ENCODE results near the gene ANTXR1.
"Not testable (repeated sequence)": the region's sequence is repeated elsewhere in the genome, so short reads cannot be mapped to it uniquely, and the experiment has no call there.

The ANTXR1 gene

DNA sequence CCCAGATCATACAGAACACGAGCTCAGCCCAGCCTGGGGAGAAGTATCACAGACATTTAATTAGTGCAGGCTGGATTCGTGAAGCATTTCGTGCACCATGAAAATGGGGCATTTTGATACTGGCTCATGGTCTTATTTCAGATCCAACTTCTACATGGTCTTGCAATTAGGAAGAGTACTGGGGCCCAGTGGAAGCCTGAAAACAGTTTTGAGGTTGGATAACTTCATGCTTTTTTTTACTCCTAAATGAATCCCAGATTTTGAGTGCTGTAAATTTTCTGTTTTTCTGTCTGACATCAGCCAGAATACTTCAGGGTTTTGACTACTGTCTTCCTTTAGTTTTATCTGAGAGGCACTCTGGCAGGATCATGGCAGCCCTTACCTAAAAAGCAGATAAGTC is 213.9 kb downstream of the ANTXR1 start:
- Histone ChIP-seq H3K9ac (ENCODE audit: low read depth, low read length, poor library complexity, severe bottlenecking) (no peak overlapping the region), H3K79me2 (ENCODE audit: insufficient read depth, low read length) (no peaks in the 10 kb centered on the region), H3K36me3 (ENCODE audit: insufficient read depth, low read length) (no peaks in the 10 kb centered on the region), H3K4me3 (ENCODE audit: low read length, poor library complexity, severe bottlenecking) (no peak overlapping the region), H3K9me3 (ENCODE audit: insufficient read depth, low read depth, low read length) (no peaks in the 10 kb centered on the region), H4K20me1 (ENCODE audit: insufficient read depth, low read length, poor library complexity, severe bottlenecking) (no peaks in the 10 kb centered on the region), H2AFZ (ENCODE audit: low read length) (no peak overlapping the region), H3K4me1 (ENCODE audit: insufficient read depth, low read length, poor library complexity, severe bottlenecking) (no peaks in the 10 kb centered on the region), H3F3A (ENCODE audit: low read depth) (no peaks in the 10 kb centered on the region), H3K9me2 (replicated peaks; ENCODE audit: low read depth, low read length) (no peaks in the 10 kb centered on the region), H3K4me2 (ENCODE audit: low read depth, low read length, poor library complexity, severe bottlenecking) (no peak overlapping the region), H3K27me3 (ENCODE audit: insufficient read depth, low read length, poor library complexity, severe bottlenecking) (no peaks in the 10 kb centered on the region)
- no peak for TF ChIP-seq EZH2phosphoT487 (IDR thresholded peaks at IDR 0.05; ENCODE audit: borderline replicate concordance)
- TF ChIP-seq, protein P1, sequence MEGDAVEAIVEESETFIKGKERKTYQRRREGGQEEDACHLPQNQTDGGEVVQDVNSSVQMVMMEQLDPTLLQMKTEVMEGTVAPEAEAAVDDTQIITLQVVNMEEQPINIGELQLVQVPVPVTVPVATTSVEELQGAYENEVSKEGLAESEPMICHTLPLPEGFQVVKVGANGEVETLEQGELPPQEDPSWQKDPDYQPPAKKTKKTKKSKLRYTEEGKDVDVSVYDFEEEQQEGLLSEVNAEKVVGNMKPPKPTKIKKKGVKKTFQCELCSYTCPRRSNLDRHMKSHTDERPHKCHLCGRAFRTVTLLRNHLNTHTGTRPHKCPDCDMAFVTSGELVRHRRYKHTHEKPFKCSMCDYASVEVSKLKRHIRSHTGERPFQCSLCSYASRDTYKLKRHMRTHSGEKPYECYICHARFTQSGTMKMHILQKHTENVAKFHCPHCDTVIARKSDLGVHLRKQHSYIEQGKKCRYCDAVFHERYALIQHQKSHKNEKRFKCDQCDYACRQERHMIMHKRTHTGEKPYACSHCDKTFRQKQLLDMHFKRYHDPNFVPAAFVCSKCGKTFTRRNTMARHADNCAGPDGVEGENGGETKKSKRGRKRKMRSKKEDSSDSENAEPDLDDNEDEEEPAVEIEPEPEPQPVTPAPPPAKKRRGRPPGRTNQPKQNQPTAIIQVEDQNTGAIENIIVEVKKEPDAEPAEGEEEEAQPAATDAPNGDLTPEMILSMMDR (conservative IDR thresholded peaks at IDR 0.05; ENCODE audit: low read length): no peak

DNA sequence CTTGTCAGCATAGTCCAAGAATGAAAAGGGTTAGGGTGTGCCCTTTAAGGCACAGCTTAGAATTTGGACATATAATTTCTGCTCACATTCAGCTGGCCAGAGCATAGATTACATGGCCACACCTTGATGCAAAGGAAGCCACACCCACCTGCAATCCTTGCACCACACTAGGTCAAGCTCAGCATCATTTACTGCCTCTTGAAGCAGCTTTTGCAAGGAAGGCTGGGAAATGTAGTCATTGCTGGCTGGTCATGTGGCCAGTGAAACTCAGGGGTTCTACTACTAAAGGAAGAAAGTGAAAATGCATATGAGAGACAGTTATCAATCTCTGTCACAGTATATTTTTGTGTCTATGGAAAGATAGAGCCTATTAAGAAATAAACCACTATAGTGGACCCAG is 214.7 kb downstream of the ANTXR1 start:
- Histone ChIP-seq H3K9me3 (ENCODE audit: insufficient read depth, low read depth, low read length) (no peaks in the 10 kb centered on the region), H3F3A (ENCODE audit: low read depth) (no peaks in the 10 kb centered on the region), H3K4me1 (ENCODE audit: insufficient read depth, low read length, poor library complexity, severe bottlenecking) (no peaks in the 10 kb centered on the region), H3K79me2 (ENCODE audit: insufficient read depth, low read length) (no peaks in the 10 kb centered on the region), H3K9ac (ENCODE audit: low read depth, low read length, poor library complexity, severe bottlenecking) (no peak overlapping the region), H3K4me3 (ENCODE audit: low read length, poor library complexity, severe bottlenecking) (no peak overlapping the region), H2AFZ (ENCODE audit: low read length) (no peak overlapping the region), H3K4me2 (ENCODE audit: low read depth, low read length, poor library complexity, severe bottlenecking) (no peak overlapping the region), H3K9me2 (replicated peaks; ENCODE audit: low read depth, low read length) (no peaks in the 10 kb centered on the region), H4K20me1 (ENCODE audit: insufficient read depth, low read length, poor library complexity, severe bottlenecking) (no peaks in the 10 kb centered on the region), H3K27me3 (ENCODE audit: insufficient read depth, low read length, poor library complexity, severe bottlenecking) (no peaks in the 10 kb centered on the region), H3K36me3 (ENCODE audit: insufficient read depth, low read length) (no peaks in the 10 kb centered on the region)
- TF ChIP-seq, protein P1 (conservative IDR thresholded peaks at IDR 0.05; ENCODE audit: low read length): no peak
- no peak for TF ChIP-seq EZH2phosphoT487 (IDR thresholded peaks at IDR 0.05; ENCODE audit: borderline replicate concordance)

DNA sequence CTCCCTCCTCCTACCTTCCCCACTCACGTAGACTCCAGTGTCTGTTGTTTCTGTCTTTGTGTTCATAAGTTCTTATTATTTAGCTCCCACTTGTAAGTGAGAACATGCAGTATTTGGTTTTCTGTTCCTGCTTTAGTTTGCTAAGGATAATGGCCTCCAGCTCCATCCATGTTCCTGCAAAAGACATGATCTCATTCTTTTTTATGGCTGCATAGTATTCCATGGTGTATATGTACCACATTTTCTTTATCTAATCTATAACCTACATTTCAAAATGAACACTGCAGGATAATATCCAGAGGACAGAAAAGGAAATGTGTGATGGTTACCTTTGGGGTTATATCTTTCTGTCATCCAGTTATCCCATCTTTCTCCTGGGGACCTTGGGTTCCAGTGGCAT is 218.0 kb downstream of the ANTXR1 start:
- H2AFZ ChIP-seq (ENCODE audit: low read length); H3K9ac ChIP-seq (ENCODE audit: low read depth, low read length, poor library complexity, severe bottlenecking); H3K36me3 ChIP-seq (ENCODE audit: insufficient read depth, low read length); H3K4me3 ChIP-seq (ENCODE audit: low read length, poor library complexity, severe bottlenecking); H3K4me1 ChIP-seq (ENCODE audit: insufficient read depth, low read length, poor library complexity, severe bottlenecking); H3K9me2 ChIP-seq (replicated peaks; ENCODE audit: low read depth, low read length); H3K9me3 ChIP-seq (ENCODE audit: insufficient read depth, low read depth, low read length); H3K27me3 ChIP-seq (ENCODE audit: insufficient read depth, low read length, poor library complexity, severe bottlenecking); H3K79me2 ChIP-seq (ENCODE audit: insufficient read depth, low read length); H4K20me1 ChIP-seq (ENCODE audit: insufficient read depth, low read length, poor library complexity, severe bottlenecking); H3K4me2 ChIP-seq (ENCODE audit: low read depth, low read length, poor library complexity, severe bottlenecking); H3F3A ChIP-seq (ENCODE audit: low read depth): not testable (repeated sequence)

DNA sequence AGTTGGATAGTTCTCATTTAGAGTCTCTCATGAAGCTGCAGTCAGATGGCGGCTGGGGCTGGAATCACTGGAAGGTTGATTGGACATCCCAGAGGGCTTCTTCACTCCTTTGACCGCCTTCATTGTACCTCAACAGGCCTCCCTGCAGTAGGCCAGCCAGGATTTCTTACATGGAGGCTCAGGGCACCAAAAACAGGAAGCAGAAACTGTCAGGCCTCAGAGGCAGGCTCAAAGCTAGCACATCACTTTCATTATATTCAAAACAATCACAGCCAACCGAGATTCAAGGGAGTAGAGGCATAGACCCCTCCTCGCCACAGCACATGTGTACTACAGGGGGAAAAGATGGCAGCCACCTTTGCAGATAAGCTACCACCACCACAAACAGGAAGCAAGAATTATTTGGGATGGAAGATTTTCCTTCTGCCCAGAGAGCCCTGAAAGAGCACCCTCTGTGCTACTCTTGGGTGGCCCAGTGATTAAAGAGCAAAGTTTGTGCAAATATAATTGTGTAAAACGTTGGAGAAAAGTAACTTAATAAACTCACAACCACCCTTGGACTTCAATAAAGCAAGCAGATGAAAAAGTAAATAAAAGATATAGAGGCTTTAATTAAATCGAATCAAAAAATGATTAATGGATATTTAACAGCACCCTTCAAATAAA is 218.8 kb downstream of the ANTXR1 start:
- Histone ChIP-seq H4K20me1 (ENCODE audit: insufficient read depth, low read length, poor library complexity, severe bottlenecking) (no peaks in the 10 kb centered on the region), H3K4me1 (ENCODE audit: insufficient read depth, low read length, poor library complexity, severe bottlenecking) (no peaks in the 10 kb centered on the region), H3K9me3 (ENCODE audit: insufficient read depth, low read depth, low read length) (no peaks in the 10 kb centered on the region), H3K27me3 (ENCODE audit: insufficient read depth, low read length, poor library complexity, severe bottlenecking) (no peaks in the 10 kb centered on the region), H2AFZ (ENCODE audit: low read length) (no peak overlapping the region), H3K4me2 (ENCODE audit: low read depth, low read length, poor library complexity, severe bottlenecking) (no peak overlapping the region), H3K4me3 (ENCODE audit: low read length, poor library complexity, severe bottlenecking) (no peak overlapping the region), H3F3A (ENCODE audit: low read depth) (no peaks in the 10 kb centered on the region), H3K9me2 (replicated peaks; ENCODE audit: low read depth, low read length) (no peaks in the 10 kb centered on the region), H3K9ac (ENCODE audit: low read depth, low read length, poor library complexity, severe bottlenecking) (no peak overlapping the region), H3K36me3 (ENCODE audit: insufficient read depth, low read length) (no peaks in the 10 kb centered on the region), H3K79me2 (ENCODE audit: insufficient read depth, low read length) (no peaks in the 10 kb centered on the region)
- TF ChIP-seq, protein P1 (conservative IDR thresholded peaks at IDR 0.05; ENCODE audit: low read length): no peak
- TF ChIP-seq EZH2phosphoT487 (IDR thresholded peaks at IDR 0.05; ENCODE audit: borderline replicate concordance): no peak

DNA sequence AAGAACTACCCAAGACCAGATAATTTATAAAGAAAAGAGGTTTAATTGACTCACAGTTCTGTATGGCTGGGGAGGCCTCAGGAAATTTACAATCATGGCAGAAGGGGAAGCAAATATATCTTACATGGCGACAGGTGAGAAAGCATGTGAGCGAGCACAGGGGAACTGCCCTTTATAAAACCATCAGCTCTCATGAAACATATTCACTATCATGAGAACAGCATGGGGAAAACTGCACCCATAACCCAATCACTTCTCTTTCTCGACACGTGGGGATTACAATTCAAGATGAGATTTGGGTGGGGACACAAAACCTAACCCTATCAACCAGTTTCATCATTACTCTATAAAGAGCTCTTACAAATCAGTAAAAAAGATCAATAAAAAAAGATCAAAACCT is 222.9 kb downstream of the ANTXR1 start:
- H4K20me1 ChIP-seq (ENCODE audit: insufficient read depth, low read length, poor library complexity, severe bottlenecking); H3K4me2 ChIP-seq (ENCODE audit: low read depth, low read length, poor library complexity, severe bottlenecking); H3K27me3 ChIP-seq (ENCODE audit: insufficient read depth, low read length, poor library complexity, severe bottlenecking); H3F3A ChIP-seq (ENCODE audit: low read depth); H3K4me3 ChIP-seq (ENCODE audit: low read length, poor library complexity, severe bottlenecking); H3K4me1 ChIP-seq (ENCODE audit: insufficient read depth, low read length, poor library complexity, severe bottlenecking); H3K36me3 ChIP-seq (ENCODE audit: insufficient read depth, low read length); H3K79me2 ChIP-seq (ENCODE audit: insufficient read depth, low read length); H3K9me2 ChIP-seq (replicated peaks; ENCODE audit: low read depth, low read length); H3K9me3 ChIP-seq (ENCODE audit: insufficient read depth, low read depth, low read length); H2AFZ ChIP-seq (ENCODE audit: low read length); H3K9ac ChIP-seq (ENCODE audit: low read depth, low read length, poor library complexity, severe bottlenecking): not testable (repeated sequence)
